ENCODE data around the gene LRRN1. TPM values are rescaled to one million over a fixed set of nuclear protein-coding genes. Genes with fewer than 3 reads are reported as not detected.

The LRRN1 gene
- total RNA-seq, 1 experiment from 2014 or later, result 0.13 TPM

- intact Hi-C loops (cut with micrococcal nuclease; ENCODE audit: unreplicated experiment), result no loop called here
- no TSS peak for BruUV-seq (replicated peaks)
- H3K4me3 ChIP-seq (ENCODE audit: low read depth in 2 of 2, low read length in 2 of 2), result no peak overlapping the region
- H3K27ac ChIP-seq (ENCODE audit: low read length), result no peak overlapping the region
- no peaks in the 10 kb centered on the region for H3K9me3 ChIP-seq (ENCODE audit: control insufficient read depth, insufficient read depth, low read depth, low read length)
- ChIA-PET CTCF (no interaction called here), POLR2A (interaction anchor here (0.5 kb wide), 1 partner anchor 482 kb away, joined by 4 read pairs; no protein-coding TSS in a partner anchor)
- no peak for DNase-seq (ENCODE audit: low read depth, low spot score)
- TF ChIP-seq TCF7L2 (IDR thresholded peaks at IDR 0.05; ENCODE audit: low read depth, low read length) (no peak), POLR2AphosphoS5 (IDR thresholded peaks at IDR 0.05; ENCODE audit: low read depth, low read length) (no peak), SIN3A (IDR thresholded peaks at IDR 0.05; ENCODE audit: borderline replicate concordance, insufficient read depth, low read depth, low read length) (no peak), REST (IDR thresholded peaks at IDR 0.05; ENCODE audit: insufficient read depth in 1 of 2, low read depth in 2 of 2, low read length in 1 of 2) (no peak), CTCF (IDR thresholded peaks at IDR 0.05) (no peak)
- in situ Hi-C loops (cut with HindIII; ENCODE audit: low pct_unique_long_range_greater_than_20kb, low sequenced_read_pairs), result no loop called here
- peaks cover 20% of the 10 kb centered on the region for H3K27me3 ChIP-seq (ENCODE audit: control insufficient read depth, insufficient read depth, low read length)
- H3K36me3 ChIP-seq (ENCODE audit: control insufficient read depth, insufficient read depth, low read length), result no peaks in the 10 kb centered on the region
- no peak for ATAC-seq
- H3K4me1 ChIP-seq (ENCODE audit: control insufficient read depth, insufficient read depth, low read length), result no peaks in the 10 kb centered on the region
Measured at GRCh38 chr3:3801494-3801841, 2.2 kb downstream of the LRRN1 start.

GRCh38 chr3:3802046-3802445 is 2.8 kb downstream of the LRRN1 start:
- TF ChIP-seq TCF7L2 (IDR thresholded peaks at IDR 0.05; ENCODE audit: low read depth, low read length), result no peak
- no peak for TF ChIP-seq REST (IDR thresholded peaks at IDR 0.05; ENCODE audit: insufficient read depth in 1 of 2, low read depth in 2 of 2, low read length in 1 of 2)
- ATAC-seq (no peak), DNase-seq (ENCODE audit: low read depth, low spot score) (no peak)
- in situ Hi-C loops (cut with HindIII; ENCODE audit: low pct_unique_long_range_greater_than_20kb, low sequenced_read_pairs), result no loop called here
- H3K4me3 ChIP-seq (ENCODE audit: low read depth in 2 of 2, low read length in 2 of 2), result no peak overlapping the region
- ChIA-PET POLR2A (no interaction called here), CTCF (no interaction called here)
- H3K36me3 ChIP-seq (ENCODE audit: control insufficient read depth, insufficient read depth, low read length), result no peaks in the 10 kb centered on the region
- H3K4me1 ChIP-seq (ENCODE audit: control insufficient read depth, insufficient read depth, low read length), result no peaks in the 10 kb centered on the region
- no peaks in the 10 kb centered on the region for H3K9me3 ChIP-seq (ENCODE audit: control insufficient read depth, insufficient read depth, low read depth, low read length)
- no peak overlapping the region for H3K27ac ChIP-seq (ENCODE audit: low read length)
- no TSS peak for BruUV-seq (replicated peaks)
- H3K27me3 ChIP-seq (ENCODE audit: control insufficient read depth, insufficient read depth, low read length), result peaks cover 20% of the 10 kb centered on the region
- intact Hi-C loops (cut with micrococcal nuclease; ENCODE audit: unreplicated experiment), result no loop called here

Measured in Panc1 (cell line).